ENCODE results near the gene TAS1R1. TPM values are rescaled to one million over a fixed set of nuclear protein-coding genes. Genes with fewer than 3 reads are reported as not detected.
"Not testable (repeated sequence)": the region's sequence is repeated elsewhere in the genome, so short reads cannot be mapped to it uniquely, and the experiment has no call there.

Gene TAS1R1
- total RNA-seq, 4 donors from 2014 or later: not detected

GRCh38 chr1:6557597-6557996, 2.5 kb downstream of the TAS1R1 start:
- peaks cover 7% of the 10 kb centered on the region in 2 donors for H3K4me1 ChIP-seq
- intact Hi-C loops (cut with DNase I; ENCODE audit: low total_unique reads): loop anchor here (10.0 kb wide), 1 partner anchor 77 kb away; no protein-coding TSS in a partner anchor
- H3K36me3 ChIP-seq: no peaks in the 10 kb centered on the region
- H3K27ac ChIP-seq: no peak overlapping the region
- H3K27me3 ChIP-seq: no peaks in the 10 kb centered on the region
- no peak overlapping the region for H3K4me3 ChIP-seq
- H3K9me3 ChIP-seq: no peaks in the 10 kb centered on the region
- DNase-seq: no peak
- no peak for TF ChIP-seq CTCF (IDR thresholded peaks at IDR 0.05)
- no peak for TF ChIP-seq POLR2A (IDR thresholded peaks at IDR 0.05)

GRCh38 chr1:6559161-6559560, 4.1 kb downstream of the TAS1R1 start:
- H3K9me3 ChIP-seq, DNase-seq, H3K27ac ChIP-seq, H3K36me3 ChIP-seq, H3K27me3 ChIP-seq, H3K4me3 ChIP-seq, H3K4me1 ChIP-seq: not testable (repeated sequence)
- intact Hi-C loops (cut with DNase I; ENCODE audit: low total_unique reads): loop anchor here (10.0 kb wide), 1 partner anchor 76 kb away; no protein-coding TSS in a partner anchor

GRCh38 chr1:6560267-6560666, 5.2 kb downstream of the TAS1R1 start:
- H3K4me3 ChIP-seq: no peak overlapping the region
- no peaks in the 10 kb centered on the region for H3K9me3 ChIP-seq
- no peaks in the 10 kb centered on the region for H3K27me3 ChIP-seq
- no peaks in the 10 kb centered on the region for H3K36me3 ChIP-seq
- DNase-seq: no peak
- intact Hi-C loops (cut with DNase I; ENCODE audit: low total_unique reads): no loop called here
- H3K27ac ChIP-seq: no peak overlapping the region
- no peaks in the 10 kb centered on the region for H3K4me1 ChIP-seq
- TF ChIP-seq CTCF (IDR thresholded peaks at IDR 0.05) (no peak), POLR2A (IDR thresholded peaks at IDR 0.05) (no peak)

GRCh38 chr1:6569033-6569432, 13.9 kb downstream of the TAS1R1 start:
- Histone ChIP-seq H3K4me3 (no peak overlapping the region), H3K4me1 (no peaks in the 10 kb centered on the region), H3K27me3 (no peaks in the 10 kb centered on the region), H3K36me3 (no peaks in the 10 kb centered on the region), H3K9me3 (no peaks in the 10 kb centered on the region), H3K27ac (no peak overlapping the region)
- no peak for DNase-seq
- TF ChIP-seq POLR2A (IDR thresholded peaks at IDR 0.05) (no peak), CTCF (IDR thresholded peaks at IDR 0.05) (no peak)
- intact Hi-C loops (cut with DNase I; ENCODE audit: low total_unique reads): no loop called here

GRCh38 chr1:6570100-6570499, 15.0 kb downstream of the TAS1R1 start:
- TF ChIP-seq CTCF (IDR thresholded peaks at IDR 0.05) (no peak), POLR2A (IDR thresholded peaks at IDR 0.05) (no peak)
- H3K4me1 ChIP-seq: no peaks in the 10 kb centered on the region

GRCh38 chr1:6570987-6571386, 15.9 kb downstream of the TAS1R1 start:
- H3K27ac ChIP-seq: no peak overlapping the region
- H3K9me3 ChIP-seq: no peaks in the 10 kb centered on the region
- no peak overlapping the region for H3K4me3 ChIP-seq
- H3K27me3 ChIP-seq: no peaks in the 10 kb centered on the region
- no peaks in the 10 kb centered on the region for H3K36me3 ChIP-seq
- no peak for DNase-seq
- no peak for TF ChIP-seq CTCF (IDR thresholded peaks at IDR 0.05)
- TF ChIP-seq POLR2A (IDR thresholded peaks at IDR 0.05): no peak
- H3K4me1 ChIP-seq: no peaks in the 10 kb centered on the region
- intact Hi-C loops (cut with DNase I; ENCODE audit: low total_unique reads): no loop called here

More at GRCh38 chr1:6570100-6570499, 15.0 kb downstream of the TAS1R1 start:
- H3K27ac ChIP-seq: no peak overlapping the region
- H3K4me3 ChIP-seq: no peak overlapping the region
- no peaks in the 10 kb centered on the region for H3K9me3 ChIP-seq
- DNase-seq: no peak
- intact Hi-C loops (cut with DNase I; ENCODE audit: low total_unique reads): no loop called here
- H3K36me3 ChIP-seq: no peaks in the 10 kb centered on the region
- H3K27me3 ChIP-seq: no peaks in the 10 kb centered on the region
